Neural crest cell (in vitro differentiated cells): ENCODE measurements around the gene KRTAP5-1. TPM values are rescaled to one million over a fixed set of nuclear protein-coding genes. Genes with fewer than 3 reads are reported as not detected.

ENCODE experiments used
- DNase-seq: peaks from one replicate; pipeline ENCODE4 v3.0.0; 2021; ENCODE audit warnings: low read depth, mixed read lengths, low spot score
- H3K27ac Mint-ChIP-seq: one replicate; pipeline ENCODE4 v1.8.0; 2021; ENCODE audit warnings: mild to moderate bottlenecking, mixed read lengths; ENCODE audit not compliant: unreplicated experiment
- H3K27me3 Mint-ChIP-seq: 2 replicates; pipeline ENCODE4 v1.8.0; 2021; ENCODE audit warnings: low read depth, mild to moderate bottlenecking, mixed read lengths
- H3K36me3 Mint-ChIP-seq: 2 replicates; pipeline ENCODE4 v1.8.0; 2021; ENCODE audit warnings: low read depth, mild to moderate bottlenecking, mixed read lengths
- H3K4me1 Mint-ChIP-seq: 2 replicates; pipeline ENCODE4 v1.8.0; 2021; ENCODE audit warnings: mixed read lengths
- H3K4me3 Mint-ChIP-seq: one replicate; pipeline ENCODE4 v1.8.0; 2021; ENCODE audit warnings: mild to moderate bottlenecking, mixed read lengths
- H3K9me3 Mint-ChIP-seq: 2 replicates; pipeline ENCODE4 v1.8.0; 2021; ENCODE audit warnings: mixed read lengths
- CTCF ChIP-seq: fragments of 200-600 bp; sonication (generic); conservative IDR thresholded peaks from 2 replicates; pipeline ENCODE4 v1.5.0; 2021; ENCODE audit warnings: antibody characterized with exemption, mild to moderate bottlenecking
- total RNA-seq: library from RNA; stranded (reverse); gene quantifications from 2 replicates; pipeline ENCODE4 v1.2.1, GENCODE V29; 2021

The KRTAP5-1 gene
- total RNA-seq, 1 donor from 2014 or later, result not detected

GRCh38 chr11:1561266-1561665, 23.8 kb downstream of the KRTAP5-1 start:
- Mint-ChIP-seq H3K4me3 (no peak overlapping the region), H3K9me3 (no peaks in the 10 kb centered on the region), H3K36me3 (no peaks in the 10 kb centered on the region), H3K4me1 (no peaks in the 10 kb centered on the region), H3K27me3 (peaks cover 4% of the 10 kb centered on the region), H3K27ac (no peak overlapping the region)
- no peak for TF ChIP-seq CTCF
- no peak for DNase-seq

- Mint-ChIP-seq H3K9me3 (no peaks in the 10 kb centered on the region), H3K4me3 (no peak overlapping the region), H3K27ac (no peak overlapping the region), H3K4me1 (no peaks in the 10 kb centered on the region), H3K36me3 (no peaks in the 10 kb centered on the region), H3K27me3 (peaks cover 5% of the 10 kb centered on the region)
- DNase-seq, result no peak
- no peak for TF ChIP-seq CTCF
Measured at GRCh38 chr11:1560649-1561251, 24.3 kb downstream of the KRTAP5-1 start.

- TF ChIP-seq CTCF, result no peak
- H3K27ac Mint-ChIP-seq, result no peak overlapping the region
- H3K9me3 Mint-ChIP-seq, result no peaks in the 10 kb centered on the region
- peaks cover 6% of the 10 kb centered on the region for H3K27me3 Mint-ChIP-seq
- no peak for DNase-seq
- H3K36me3 Mint-ChIP-seq, result no peaks in the 10 kb centered on the region
- no peaks in the 10 kb centered on the region for H3K4me1 Mint-ChIP-seq
- H3K4me3 Mint-ChIP-seq, result no peak overlapping the region
Measured at GRCh38 chr11:1560002-1560648, 25.0 kb downstream of the KRTAP5-1 start.

GRCh38 chr11:1559111-1559951, 25.8 kb downstream of the KRTAP5-1 start:
- no peak for TF ChIP-seq CTCF
- Mint-ChIP-seq H3K27me3 (peaks cover 9% of the 10 kb centered on the region), H3K36me3 (no peaks in the 10 kb centered on the region), H3K27ac (no peak overlapping the region), H3K9me3 (no peaks in the 10 kb centered on the region), H3K4me3 (no peak overlapping the region), H3K4me1 (no peaks in the 10 kb centered on the region)
- DNase-seq, result no peak

GRCh38 chr11:1558775-1559110, 26.3 kb downstream of the KRTAP5-1 start:
- Mint-ChIP-seq H3K36me3 (no peaks in the 10 kb centered on the region), H3K4me3 (no peak overlapping the region), H3K27ac (no peak overlapping the region), H3K27me3 (peaks cover 11% of the 10 kb centered on the region), H3K9me3 (no peaks in the 10 kb centered on the region), H3K4me1 (no peaks in the 10 kb centered on the region)
- DNase-seq, result no peak
- no peak for TF ChIP-seq CTCF
